ENCODE data around the gene FBXW2.

The FBXW2 gene

DNA sequence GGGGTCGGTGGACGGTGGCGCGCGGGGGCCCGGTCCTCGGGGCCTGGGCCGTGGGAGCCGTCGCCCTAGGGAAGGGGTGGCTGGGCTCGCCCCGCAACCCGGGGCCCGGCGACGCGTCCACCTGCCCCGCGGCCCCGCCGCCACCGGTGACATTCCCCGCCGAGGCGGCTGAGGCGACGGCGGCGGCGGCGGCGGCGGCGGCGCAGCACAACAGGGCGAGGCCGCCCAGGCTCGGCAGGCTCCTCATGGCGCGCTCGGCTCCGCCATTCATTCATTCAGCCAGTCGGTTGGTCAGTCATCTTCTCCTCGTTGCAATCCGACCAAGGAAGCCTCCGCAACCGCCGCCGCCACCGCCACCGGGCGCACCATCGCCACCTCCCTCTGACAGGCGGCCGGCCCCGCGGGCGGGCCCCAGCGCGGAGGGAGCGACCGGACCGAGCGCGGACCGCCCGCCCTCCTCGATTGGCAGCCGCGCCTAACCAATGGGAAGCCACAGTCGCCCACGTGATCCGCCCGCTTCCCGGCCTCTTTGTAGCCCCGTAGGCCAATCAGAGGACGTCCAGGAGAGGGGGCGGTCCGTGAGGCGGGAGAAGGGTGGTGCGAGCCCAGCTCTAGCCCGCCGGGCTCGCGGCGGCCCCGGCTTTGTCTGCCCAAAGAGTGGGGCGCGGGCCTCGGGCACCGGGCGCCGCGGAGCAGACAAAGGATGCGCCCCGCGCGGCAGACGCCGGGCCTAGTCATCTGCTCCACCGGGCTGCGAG is 78.9 kb downstream of the FBXW2 start, which contains the start of gene MEGF9:
TSS of gene MEGF9 (minus strand) at position 383 of the 758 bp plus-strand sequence. CDS start at position 271, 112 bp downstream.
- DNase-seq (ENCODE audit: low read depth): peak; percentile 94

DNA sequence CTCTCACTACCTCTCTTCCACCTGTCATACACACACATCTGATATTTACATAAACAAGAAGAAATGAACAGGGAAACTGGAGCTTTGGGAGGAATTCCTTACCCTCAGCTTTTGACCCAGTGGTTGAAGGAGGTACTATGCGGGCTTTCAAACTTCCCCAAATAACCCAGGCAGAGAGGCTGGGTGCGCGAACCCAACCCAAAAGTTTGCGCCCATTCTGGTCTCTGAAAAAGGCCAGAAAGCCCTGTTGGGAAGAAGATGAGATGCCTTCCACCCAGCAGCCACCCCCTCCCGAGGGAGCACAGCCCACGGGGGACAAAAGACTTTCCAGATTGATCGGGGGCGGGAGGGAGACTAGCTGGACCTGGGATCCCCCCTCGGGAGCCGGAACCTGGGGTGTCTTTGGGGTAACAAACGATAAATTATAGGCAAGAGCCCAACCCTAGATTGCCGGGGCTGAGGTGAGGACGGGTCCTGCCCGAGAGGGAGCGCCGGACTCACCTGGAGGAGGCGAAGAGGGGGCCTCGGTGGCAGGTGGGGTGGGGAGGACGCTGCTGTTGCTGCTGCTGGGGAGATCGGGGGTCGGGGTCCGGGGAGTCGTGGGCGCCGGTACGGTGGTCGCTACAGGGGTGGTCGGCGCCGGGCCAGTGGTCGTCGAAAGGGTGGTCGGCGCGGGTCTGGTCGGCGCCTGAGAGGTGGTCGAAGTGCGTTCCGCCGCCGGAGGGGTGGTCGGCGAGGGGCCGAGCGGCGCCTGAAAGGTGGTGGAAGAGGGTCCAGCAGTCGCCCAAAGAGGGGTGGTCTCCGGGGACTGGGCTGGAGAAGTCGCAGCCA is 79.7 kb downstream of the FBXW2 start:
- no peak for DNase-seq (ENCODE audit: low read depth)

DNA sequence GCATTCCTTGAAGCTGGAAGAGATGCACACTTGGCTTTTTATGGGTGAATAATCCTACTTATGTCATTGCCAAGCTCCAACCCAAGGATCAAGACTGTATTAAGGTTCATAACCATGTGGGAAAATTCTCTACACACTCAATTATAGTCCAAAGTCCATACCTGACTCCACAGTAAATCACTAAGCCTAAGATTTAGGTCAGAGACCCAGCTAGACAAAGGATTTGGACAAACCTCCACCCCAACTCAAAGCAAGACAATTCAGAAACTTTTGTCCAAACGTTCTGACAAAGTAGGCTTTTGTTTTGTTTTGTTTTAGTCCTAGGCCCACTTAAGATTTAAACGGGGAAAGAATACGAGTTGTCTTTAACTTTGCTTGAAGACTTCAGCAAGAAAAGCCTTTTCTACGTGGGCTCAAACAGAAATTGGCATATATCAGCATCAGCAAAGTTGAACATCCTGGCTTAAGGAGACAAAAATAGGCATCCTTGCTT is 80.6 kb downstream of the FBXW2 start:
- DNase-seq (ENCODE audit: low read depth): no peak

DNA sequence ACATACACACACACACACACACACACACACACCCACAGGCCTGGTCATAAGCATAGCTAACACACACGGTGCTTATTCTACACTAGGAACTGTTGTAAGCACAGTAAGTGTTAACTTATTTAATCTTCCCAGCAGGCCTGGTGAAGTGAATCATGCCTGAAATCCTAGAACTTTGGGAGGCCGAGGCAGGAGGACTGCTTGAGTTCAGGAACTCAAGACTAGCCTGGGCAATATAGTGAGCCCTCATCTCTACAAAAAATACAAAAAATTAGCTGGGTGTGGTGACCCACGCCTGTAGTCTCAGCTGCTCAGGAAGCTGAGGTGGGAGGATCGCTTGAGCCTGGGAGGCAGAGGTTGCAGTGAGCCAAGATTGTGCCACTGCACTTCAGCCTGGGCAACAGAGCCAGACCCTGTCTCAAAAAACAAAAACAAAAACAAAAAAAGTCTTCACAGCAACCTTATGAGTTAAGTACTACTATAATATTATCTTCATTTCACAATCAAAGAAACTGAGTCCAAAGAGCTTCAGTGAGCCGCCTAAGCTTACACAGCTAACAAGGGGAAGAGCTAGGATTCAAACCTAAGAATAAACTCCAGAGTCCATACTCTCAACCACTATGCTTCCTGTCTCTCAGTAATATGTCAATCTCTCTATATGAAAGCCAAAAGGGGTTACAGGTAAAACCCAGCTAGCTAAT is 81.2 kb downstream of the FBXW2 start:
- no peak for DNase-seq (ENCODE audit: low read depth)

DNA sequence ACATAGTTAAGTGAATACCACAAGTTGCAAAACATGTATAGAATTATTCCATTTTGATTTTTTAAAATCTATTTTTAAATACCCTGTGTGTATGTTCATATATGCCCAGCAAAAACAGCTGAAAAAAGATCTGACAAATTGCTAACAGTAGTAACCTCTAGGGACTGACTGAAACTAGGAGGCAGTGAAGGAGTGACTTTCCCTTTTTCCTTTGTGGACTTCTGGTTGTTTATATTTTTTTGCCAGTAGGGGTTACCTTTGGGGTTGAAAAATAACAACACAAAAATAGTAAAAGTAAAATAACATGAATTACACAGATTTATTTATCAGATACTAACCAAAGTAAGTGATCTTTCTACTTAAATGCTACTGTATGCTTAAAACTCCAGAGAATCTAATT is 81.9 kb downstream of the FBXW2 start:
- no peak for DNase-seq (ENCODE audit: low read depth)

DNA sequence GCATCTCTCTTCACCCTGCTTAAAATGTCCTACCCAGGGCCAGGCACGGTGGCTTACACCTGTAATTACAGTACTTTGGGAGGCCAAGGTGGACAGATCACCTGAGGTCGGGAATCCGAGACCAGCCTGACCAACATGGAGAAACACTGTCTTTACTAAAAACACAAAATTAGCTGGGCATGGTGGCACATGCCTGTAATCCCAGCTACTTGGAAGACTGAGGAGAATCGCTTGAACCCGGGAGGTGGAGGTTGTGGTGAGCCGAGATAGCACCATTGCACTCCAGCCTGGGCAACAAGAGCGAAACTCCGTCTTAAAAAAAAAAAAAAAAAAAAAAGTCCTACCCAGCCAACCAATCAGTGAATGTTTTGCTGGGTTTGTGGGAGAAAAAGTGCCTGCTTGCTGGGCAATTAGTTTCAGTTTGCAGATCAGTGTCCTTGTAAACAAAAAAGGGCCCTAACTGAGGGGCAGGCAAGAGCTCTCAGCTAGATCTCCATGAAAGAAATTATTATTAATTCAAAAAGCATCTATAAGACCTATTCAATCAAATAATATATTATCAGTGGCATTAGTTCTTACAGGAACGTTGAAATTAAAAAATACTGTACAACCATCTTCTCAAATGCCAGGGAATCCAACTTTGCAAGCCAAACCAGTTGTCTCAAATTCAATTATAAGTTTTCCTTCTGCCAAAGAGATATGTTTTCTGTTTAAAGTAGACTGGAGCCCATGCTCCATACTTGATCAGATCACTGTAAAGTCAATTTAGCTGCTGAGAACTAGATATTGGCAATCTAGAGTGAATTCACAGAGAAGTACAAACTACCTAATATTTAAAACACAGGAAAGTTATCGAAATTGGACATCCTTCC is 82.9 kb downstream of the FBXW2 start:
- DNase-seq (ENCODE audit: low read depth): no peak

DNA sequence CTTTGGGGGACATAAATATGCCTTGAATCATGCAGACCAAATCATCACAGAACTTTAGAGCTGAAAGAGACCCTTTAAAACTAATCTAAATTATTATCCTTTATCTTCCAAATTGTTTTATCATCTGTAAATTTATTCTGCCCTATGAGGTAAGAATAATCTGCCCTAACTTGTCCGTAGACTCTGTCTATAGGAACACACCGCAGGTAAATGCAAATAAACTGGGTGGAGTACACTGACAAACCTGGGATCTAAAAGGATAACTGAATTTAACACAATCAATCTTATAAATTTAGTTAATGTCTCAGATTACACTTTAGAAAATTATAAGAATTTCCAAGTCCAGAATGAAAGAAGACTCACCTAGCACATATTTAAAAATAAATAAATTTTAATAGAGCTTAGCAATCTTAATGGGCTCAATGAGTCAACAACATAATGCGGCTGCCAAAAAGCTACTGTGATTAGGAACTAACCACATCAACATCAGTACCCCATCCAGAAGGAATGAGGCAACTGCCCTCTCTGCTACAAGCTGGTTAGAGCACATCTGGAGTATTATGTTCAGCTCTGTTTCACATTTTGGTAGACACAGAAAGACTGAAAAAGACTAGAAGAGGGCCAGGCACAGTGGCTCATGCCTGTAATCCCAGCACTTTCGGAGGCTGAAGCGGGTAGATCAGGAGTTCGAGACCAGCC is 84.5 kb downstream of the FBXW2 start:
- no peak for DNase-seq (ENCODE audit: low read depth)

DNA sequence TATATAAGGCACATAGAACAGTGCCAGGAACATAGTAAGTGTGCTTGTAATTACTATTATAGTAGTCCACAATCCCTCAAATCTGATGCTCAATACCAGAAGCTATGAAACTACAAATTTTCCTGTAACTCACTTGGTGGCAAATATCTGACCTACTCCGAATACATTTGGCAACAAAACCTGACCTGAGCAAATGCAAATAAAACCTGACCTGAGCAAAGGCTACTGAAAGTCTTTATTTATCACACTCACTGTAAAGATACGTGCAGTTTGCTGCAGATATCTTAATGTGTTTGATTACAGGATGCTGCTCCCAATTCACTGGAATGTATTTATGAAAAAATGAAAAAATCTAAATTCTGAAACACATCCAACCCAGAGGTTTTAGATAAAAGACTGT is 86.0 kb downstream of the FBXW2 start:
- no peak for DNase-seq (ENCODE audit: low read depth)

Measured in stimulated activated CD8-positive, alpha-beta memory T cell treated with anti-CD3 and anti-CD28 coated beads, Interleukin-12 subunit alpha, Interleukin-12 subunit beta, amount 100 ng/mL, for 1 hour (primary cell).